ENCODE data around the gene WFIKKN2. TPM values are rescaled to one million over a fixed set of nuclear protein-coding genes. Genes with fewer than 3 reads are reported as not detected.

The WFIKKN2 gene
- total RNA-seq, 1 donor from 2014 or later, result 0.52 TPM

- Histone ChIP-seq H3K9ac (ENCODE audit: low read depth in 1 of 3, low read length in 3 of 3) (no peak overlapping the region), H3K27ac (ENCODE audit: low read depth, low read length) (no peak overlapping the region), H3K36me3 (ENCODE audit: control insufficient read depth in 3 of 3, insufficient read depth in 3 of 3, low read length in 3 of 3) (no peaks in the 10 kb centered on the region), H3K4me3 (ENCODE audit: low read length in 3 of 3) (no peak overlapping the region), H3K9me3 (ENCODE audit: control insufficient read depth in 3 of 3, low read length in 3 of 3) (no peaks in the 10 kb centered on the region), H3K4me1 (ENCODE audit: control insufficient read depth in 3 of 3, insufficient read depth in 3 of 3, low read length in 3 of 3) (peaks cover 3 to 5% (median 3%) of the 10 kb centered on the region in 3 donors), H3K27me3 (ENCODE audit: control insufficient read depth in 3 of 3, insufficient read depth in 3 of 3, low read length in 3 of 3) (no peaks in the 10 kb centered on the region)
Measured at GRCh38 chr17:50883850-50884438, 48.6 kb downstream of the WFIKKN2 start.

- no peaks in the 10 kb centered on the region for H3K27me3 ChIP-seq (ENCODE audit: control insufficient read depth in 3 of 3, insufficient read depth in 3 of 3, low read length in 3 of 3)
- no peak overlapping the region for H3K9ac ChIP-seq (ENCODE audit: low read depth in 1 of 3, low read length in 3 of 3)
- no peaks in the 10 kb centered on the region for H3K9me3 ChIP-seq (ENCODE audit: control insufficient read depth in 3 of 3, low read length in 3 of 3)
- H3K36me3 ChIP-seq (ENCODE audit: control insufficient read depth in 3 of 3, insufficient read depth in 3 of 3, low read length in 3 of 3), result no peaks in the 10 kb centered on the region
- H3K27ac ChIP-seq (ENCODE audit: low read depth, low read length), result no peak overlapping the region
- peaks cover 4 to 7% (median 5%) of the 10 kb centered on the region in 3 donors for H3K4me1 ChIP-seq (ENCODE audit: control insufficient read depth in 3 of 3, insufficient read depth in 3 of 3, low read length in 3 of 3)
- H3K4me3 ChIP-seq (ENCODE audit: low read length in 3 of 3), result no peak overlapping the region
Measured at GRCh38 chr17:50884439-50885311, 49.3 kb downstream of the WFIKKN2 start.

GRCh38 chr17:50887705-50888245, 52.4 kb downstream of the WFIKKN2 start:
- no peak overlapping the region for H3K4me3 ChIP-seq (ENCODE audit: low read length in 3 of 3)
- no peak overlapping the region for H3K9ac ChIP-seq (ENCODE audit: low read depth in 1 of 3, low read length in 3 of 3)
- H3K4me1 ChIP-seq (ENCODE audit: control insufficient read depth in 3 of 3, insufficient read depth in 3 of 3, low read length in 3 of 3), result peaks cover 5 to 7% (median 6%) of the 10 kb centered on the region in 3 donors
- no peaks in the 10 kb centered on the region for H3K36me3 ChIP-seq (ENCODE audit: control insufficient read depth in 3 of 3, insufficient read depth in 3 of 3, low read length in 3 of 3)
- no peaks in the 10 kb centered on the region for H3K9me3 ChIP-seq (ENCODE audit: control insufficient read depth in 3 of 3, low read length in 3 of 3)
- no peaks in the 10 kb centered on the region for H3K27me3 ChIP-seq (ENCODE audit: control insufficient read depth in 3 of 3, insufficient read depth in 3 of 3, low read length in 3 of 3)
- H3K27ac ChIP-seq (ENCODE audit: low read depth, low read length), result no peak overlapping the region

GRCh38 chr17:50889528-50890118, 54.2 kb downstream of the WFIKKN2 start:
- Histone ChIP-seq H3K9ac (ENCODE audit: low read depth in 1 of 3, low read length in 3 of 3) (no peak overlapping the region), H3K27ac (ENCODE audit: low read depth, low read length) (no peak overlapping the region), H3K27me3 (ENCODE audit: control insufficient read depth in 3 of 3, insufficient read depth in 3 of 3, low read length in 3 of 3) (no peaks in the 10 kb centered on the region), H3K4me3 (ENCODE audit: low read length in 3 of 3) (no peak overlapping the region), H3K36me3 (ENCODE audit: control insufficient read depth in 3 of 3, insufficient read depth in 3 of 3, low read length in 3 of 3) (no peaks in the 10 kb centered on the region), H3K9me3 (ENCODE audit: control insufficient read depth in 3 of 3, low read length in 3 of 3) (no peaks in the 10 kb centered on the region), H3K4me1 (ENCODE audit: control insufficient read depth in 3 of 3, insufficient read depth in 3 of 3, low read length in 3 of 3) (peaks cover 5 to 11% (median 7%) of the 10 kb centered on the region in 3 donors)

- Histone ChIP-seq H3K27me3 (ENCODE audit: control insufficient read depth in 3 of 3, insufficient read depth in 3 of 3, low read length in 3 of 3) (no peaks in the 10 kb centered on the region), H3K36me3 (ENCODE audit: control insufficient read depth in 3 of 3, insufficient read depth in 3 of 3, low read length in 3 of 3) (no peaks in the 10 kb centered on the region), H3K27ac (ENCODE audit: low read depth, low read length) (no peak overlapping the region), H3K9ac (ENCODE audit: low read depth in 1 of 3, low read length in 3 of 3) (no peak overlapping the region), H3K9me3 (ENCODE audit: control insufficient read depth in 3 of 3, low read length in 3 of 3) (no peaks in the 10 kb centered on the region), H3K4me3 (ENCODE audit: low read length in 3 of 3) (no peak overlapping the region), H3K4me1 (ENCODE audit: control insufficient read depth in 3 of 3, insufficient read depth in 3 of 3, low read length in 3 of 3) (peaks cover 5 to 11% (median 7%) of the 10 kb centered on the region in 3 donors)
Measured at GRCh38 chr17:50890675-50891516, 55.5 kb downstream of the WFIKKN2 start.

- Histone ChIP-seq H3K4me1 (ENCODE audit: control insufficient read depth in 3 of 3, insufficient read depth in 3 of 3, low read length in 3 of 3) (peaks cover 5 to 11% (median 7%) of the 10 kb centered on the region in 3 donors), H3K27ac (ENCODE audit: low read depth, low read length) (no peak overlapping the region), H3K9me3 (ENCODE audit: control insufficient read depth in 3 of 3, low read length in 3 of 3) (no peaks in the 10 kb centered on the region), H3K4me3 (ENCODE audit: low read length in 3 of 3) (no peak overlapping the region), H3K9ac (ENCODE audit: low read depth in 1 of 3, low read length in 3 of 3) (no peak overlapping the region), H3K27me3 (ENCODE audit: control insufficient read depth in 3 of 3, insufficient read depth in 3 of 3, low read length in 3 of 3) (no peaks in the 10 kb centered on the region), H3K36me3 (ENCODE audit: control insufficient read depth in 3 of 3, insufficient read depth in 3 of 3, low read length in 3 of 3) (no peaks in the 10 kb centered on the region)
Measured at GRCh38 chr17:50891577-50891989, 56.2 kb downstream of the WFIKKN2 start.

Small RNAs within 50 kb of the gene (small RNA-seq; reads per million reads assigned to genes)
- not detected for gene AC005921.1

Other genes starting within 250 kb of the WFIKKN2 start
- 1.0 TPM for gene ABCC3, start 200.7 kb upstream of the WFIKKN2 start, total RNA-seq
- gene ANKRD40, start 127.7 kb upstream of the WFIKKN2 start, total RNA-seq, result 28.7 TPM
- 32.4 TPM for gene LUC7L3, start 116.0 kb upstream of the WFIKKN2 start, total RNA-seq
- not detected for gene ANKRD40CL, start 68.1 kb upstream of the WFIKKN2 start, total RNA-seq
- 27.1 TPM for gene TOB1, start 30.8 kb downstream of the WFIKKN2 start, total RNA-seq